GM19452 (cell line): ENCODE measurements around the gene BDH1.
"Not testable (repeated sequence)": the region's sequence is repeated elsewhere in the genome, so short reads cannot be mapped to it uniquely, and the experiment has no call there.

Source experiments
- ATAC-seq: cut with Tn5 transposase; IDR thresholded peaks from one replicate; pipeline ENCODE4 v1.9.1; 2021; ENCODE audit not compliant: unreplicated experiment

BDH1 gene

GRCh38 chr3:197522183-197522715, 33.5 kb downstream of the BDH1 start:
- no peak for ATAC-seq

- no peak for ATAC-seq
Measured at GRCh38 chr3:197521277-197522182, 34.2 kb downstream of the BDH1 start.

- ATAC-seq, result no peak
Measured at GRCh38 chr3:197520311-197521276, 35.2 kb downstream of the BDH1 start.

DNA sequence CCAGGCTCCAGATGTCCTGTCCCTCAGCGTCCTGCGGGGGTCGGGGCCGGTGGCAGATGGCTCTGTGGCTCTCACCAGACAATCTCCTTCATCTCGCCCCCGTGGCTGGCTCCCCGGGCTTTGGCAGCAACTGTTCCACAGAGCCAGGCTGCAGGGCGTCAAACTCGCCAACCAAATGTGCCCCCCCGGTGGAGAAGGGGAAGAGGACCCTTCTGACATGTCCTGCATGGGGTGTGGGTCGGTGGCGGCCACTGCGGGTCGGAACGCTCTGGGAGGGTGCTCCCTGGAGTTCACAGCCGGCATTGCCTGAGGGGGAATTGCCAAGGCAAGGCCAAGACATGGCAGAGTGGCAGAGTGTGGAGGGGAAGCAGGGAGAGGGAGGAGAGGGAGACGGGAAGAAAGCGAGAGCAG, 36.0 kb downstream of the BDH1 start:
- ATAC-seq, result no peak

DNA sequence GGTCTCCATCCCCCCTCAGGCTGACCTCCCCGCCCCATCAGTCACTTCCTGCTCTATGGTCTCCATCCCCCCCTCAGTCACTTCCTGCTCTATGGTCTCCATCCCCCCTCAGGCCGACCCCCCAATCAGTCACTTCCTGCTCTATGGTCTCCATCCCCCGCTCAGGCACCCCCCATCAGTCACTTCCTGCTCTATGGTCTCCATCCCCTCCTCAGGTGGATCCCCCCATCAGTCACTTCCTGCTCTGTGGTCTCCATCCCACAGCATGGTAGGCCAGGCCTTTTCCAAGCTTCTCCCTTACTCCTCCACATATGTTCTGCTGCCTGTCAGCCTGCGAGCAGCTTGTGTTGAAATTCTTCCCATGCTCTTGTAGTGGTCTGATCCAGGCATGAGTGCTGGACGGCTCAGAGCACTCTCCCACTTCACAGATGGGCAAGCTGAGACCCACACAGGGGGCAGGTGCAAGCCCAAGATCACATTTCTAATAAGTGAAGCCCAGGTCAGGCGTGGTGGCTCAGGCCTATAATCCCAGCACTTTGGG, 36.8 kb downstream of the BDH1 start:
- ATAC-seq, result no peak

DNA sequence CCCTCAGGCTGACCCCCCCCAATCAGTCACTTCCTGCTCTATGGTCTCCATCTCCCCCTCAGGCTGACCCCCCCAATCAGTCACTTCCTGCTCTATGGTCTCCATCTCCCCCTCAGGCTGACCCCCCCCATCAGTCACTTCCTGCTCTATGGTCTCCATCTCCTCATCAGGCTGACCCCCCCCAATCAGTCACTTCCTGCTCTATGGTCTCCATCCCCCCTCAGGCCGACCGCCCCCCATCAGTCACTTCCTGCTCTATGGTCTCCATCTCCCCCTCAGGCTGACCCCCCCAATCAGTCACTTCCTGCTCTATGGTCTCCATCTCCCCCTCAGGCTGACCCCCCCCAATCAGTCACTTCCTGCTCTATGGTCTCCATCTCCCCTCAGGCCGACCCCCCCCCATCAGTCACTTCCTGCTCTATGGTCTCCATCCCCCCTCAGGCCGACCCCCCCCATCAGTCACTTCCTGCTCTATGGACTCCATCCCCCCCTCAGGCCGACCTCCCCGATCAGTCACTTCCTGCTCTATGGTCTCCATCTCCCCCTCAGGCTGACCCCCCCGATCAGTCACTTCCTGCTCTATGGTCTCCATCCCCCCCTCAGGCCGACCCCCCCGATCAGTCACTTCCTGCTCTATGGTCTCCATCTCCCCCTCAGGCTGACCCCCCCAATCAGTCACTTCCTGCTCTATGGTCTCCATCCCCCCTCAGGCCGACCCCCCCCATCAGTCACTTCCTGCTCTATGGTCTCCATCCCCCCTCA, 37.7 kb downstream of the BDH1 start:
- not testable (repeated sequence) for ATAC-seq

DNA sequence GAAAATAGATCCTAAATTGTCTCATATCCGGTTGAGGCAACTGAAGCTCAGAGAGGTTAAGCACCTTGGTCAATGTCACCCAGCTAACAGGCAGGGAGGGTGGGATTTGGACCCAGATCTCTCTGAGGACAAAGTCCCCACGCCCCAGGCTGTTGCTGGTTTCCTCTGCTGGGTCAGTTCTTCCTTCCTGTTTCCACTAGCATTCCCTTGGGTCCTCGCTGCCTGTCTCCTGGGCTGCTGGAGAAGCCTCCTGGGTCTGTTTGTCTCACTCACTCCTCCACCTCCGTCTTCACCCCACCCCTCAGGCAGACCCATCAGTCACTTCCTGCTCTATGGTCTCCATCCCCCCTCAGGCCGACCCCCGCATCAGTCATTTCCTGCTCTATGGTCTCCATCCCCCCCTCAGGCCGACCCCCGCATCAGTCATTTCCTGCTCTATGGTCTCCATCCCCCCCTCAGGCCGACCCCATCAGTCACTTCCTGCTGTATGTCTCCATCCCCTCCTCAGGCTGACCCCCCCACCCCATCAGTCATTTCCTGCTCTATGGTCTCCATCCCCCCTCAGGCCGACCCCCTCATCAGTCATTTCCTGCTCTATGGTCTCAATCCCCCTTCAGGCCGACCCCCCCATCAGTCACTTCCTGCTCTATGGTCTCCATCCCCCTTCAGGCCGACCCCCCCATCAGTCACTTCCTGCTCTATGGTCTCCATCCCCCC, 38.7 kb downstream of the BDH1 start:
- ATAC-seq, result not testable (repeated sequence)

GRCh38 chr3:197516517-197516889, 39.3 kb downstream of the BDH1 start:
- ATAC-seq, result no peak

GRCh38 chr3:197514786-197515355, 40.9 kb downstream of the BDH1 start:
- no peak for ATAC-seq

- ATAC-seq, result no peak
Measured at GRCh38 chr3:197513953-197514785, 41.6 kb downstream of the BDH1 start.

DNA sequence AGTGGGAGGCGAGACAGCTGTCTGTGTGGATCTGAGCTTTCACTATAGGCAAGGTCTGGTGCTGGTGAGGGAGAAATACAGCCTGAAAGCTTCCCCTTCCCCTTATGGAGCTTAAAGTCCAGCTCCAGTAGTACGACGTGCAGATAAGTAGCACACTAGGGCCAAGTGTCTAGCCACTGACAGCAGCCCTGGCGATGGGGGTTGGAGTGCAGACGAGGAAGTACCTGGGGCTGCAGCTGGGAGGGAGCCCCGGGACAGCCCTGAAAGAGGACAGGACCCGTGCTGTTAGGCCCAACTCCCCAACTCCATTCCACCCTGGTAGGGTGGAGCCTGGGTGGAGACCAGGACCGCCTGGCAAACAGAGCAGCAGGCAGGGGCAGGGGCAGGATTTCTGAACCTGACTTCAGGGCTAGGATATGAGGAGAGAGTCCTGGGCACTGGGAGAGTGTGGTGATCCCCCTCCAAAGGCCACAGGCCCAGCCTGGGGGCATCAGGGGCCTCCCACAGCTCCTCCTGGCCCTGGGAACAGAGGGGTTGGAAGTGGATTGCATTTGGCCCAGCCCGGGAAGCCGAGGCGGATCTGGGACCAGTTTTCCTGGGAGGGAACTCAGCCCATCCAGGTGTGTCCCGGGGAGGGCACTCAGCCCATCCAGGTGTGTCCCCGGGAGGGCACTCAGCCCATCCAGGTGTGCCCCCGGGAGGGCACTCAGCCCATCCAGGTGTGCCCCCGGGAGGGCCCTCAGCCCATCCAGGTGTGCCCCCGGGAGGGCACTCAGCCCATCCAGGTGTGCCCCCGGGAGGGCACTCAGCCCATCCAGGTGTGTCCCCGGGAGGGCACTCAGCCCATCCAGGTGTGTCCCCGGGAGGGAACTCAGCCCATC, 42.8 kb downstream of the BDH1 start:
- ATAC-seq, result no peak

DNA sequence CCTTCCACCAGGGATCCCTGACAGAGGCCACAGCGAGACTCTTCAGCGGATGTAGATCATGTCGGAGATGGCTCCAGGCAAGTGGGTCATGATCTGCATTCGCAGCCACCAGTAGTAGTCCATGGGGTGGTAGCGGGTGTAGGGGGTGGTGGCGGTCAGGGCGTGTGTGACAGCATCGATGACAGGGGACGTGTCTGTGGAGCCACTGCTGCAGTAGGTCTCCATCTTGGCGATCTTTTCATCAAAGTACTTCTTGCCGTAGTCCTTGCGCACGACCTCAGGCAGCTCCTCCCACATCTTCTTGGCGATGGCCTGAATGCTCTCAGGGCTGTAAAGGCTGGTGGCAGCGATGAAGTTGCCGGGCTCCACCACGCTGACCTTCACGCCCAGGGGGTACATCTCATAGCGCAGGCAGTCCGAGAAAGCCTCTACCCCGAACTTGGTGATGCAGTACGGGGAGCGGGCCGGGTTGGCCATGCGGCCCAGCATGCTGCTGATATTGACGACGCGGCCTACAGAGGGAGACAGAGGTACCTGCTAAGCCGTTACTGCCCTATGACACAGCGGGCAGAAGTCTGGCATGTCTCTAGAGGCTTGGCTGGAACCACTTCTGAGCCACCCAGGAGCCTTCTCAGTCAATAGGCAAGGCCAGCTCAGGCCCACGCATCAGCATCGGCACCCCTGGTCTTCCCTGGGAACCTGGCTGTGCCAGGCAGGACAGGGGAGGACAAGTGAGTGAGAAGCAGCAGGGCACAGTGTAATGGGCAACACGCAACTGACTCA, 43.7 kb downstream of the BDH1 start:
- no peak for ATAC-seq

- no peak for ATAC-seq
Measured at GRCh38 chr3:197511130-197511529, 44.6 kb downstream of the BDH1 start.

DNA sequence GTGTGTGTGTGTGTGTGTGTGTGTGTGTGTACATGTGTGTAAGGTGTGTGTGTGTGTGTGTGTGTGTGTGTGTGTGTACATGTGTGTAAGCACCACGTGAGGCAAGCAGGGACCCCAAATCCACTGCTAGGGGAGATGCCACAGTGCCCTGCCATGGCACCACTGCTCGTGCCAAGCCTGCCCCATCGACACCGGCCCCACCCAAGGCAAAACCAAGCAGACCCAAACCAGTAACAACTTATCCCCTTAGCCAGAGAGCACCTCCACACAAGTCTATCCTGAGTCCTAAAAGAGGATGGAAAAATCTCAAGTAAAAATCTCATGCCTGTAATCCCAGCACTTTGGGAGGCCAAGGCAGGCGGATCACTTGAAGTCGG, 45.1 kb downstream of the BDH1 start:
- no peak for ATAC-seq

GRCh38 chr3:197508924-197509775, 46.6 kb downstream of the BDH1 start:
- no peak for ATAC-seq

DNA sequence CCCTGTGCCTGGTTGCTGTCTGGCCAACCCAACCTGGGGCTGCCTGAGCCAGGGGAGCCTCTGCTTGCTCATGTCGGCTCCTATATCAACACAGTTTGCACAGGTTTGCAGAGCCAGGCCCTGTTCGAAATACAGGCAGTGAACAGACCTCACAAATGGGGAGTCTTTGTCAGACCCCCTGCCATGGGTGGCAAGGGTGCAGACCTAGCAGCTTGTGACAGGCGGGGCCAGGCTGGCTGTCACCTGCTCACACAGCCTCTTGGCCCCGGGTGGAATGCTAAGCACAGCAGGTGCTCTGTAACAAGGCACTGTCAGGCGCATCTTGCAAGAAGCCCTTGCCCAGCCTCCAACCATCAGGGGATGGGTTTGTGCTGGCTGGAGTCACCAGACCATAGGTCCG, 47.3 kb downstream of the BDH1 start:
- no peak for ATAC-seq
